Measurements from ENCODE around the gene CDK6.

DNA sequence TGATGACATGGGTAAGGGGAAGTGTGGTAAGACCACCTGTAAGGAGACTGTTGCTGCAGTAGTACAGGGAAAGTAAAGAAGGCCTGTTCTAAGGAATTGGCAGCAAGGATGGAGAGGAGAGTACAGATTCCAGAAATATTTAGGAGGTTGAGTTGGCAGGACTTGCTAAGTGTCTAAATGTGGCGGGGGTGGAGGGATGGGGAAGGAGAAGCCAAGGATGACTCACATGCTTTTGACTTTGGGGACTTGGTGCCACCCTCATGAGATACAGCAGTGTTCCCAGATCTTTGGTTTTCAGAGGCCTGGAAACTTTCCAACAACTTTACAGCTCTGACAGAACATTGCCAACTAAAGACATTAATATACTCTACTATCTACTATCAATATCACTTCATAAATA lies 45.4 kb downstream of the CDK6 start:
- TF ChIP-seq ELF4 (IDR thresholded peaks at IDR 0.05) (no peak), BHLHE40 (IDR thresholded peaks at IDR 0.05; ENCODE audit: borderline replicate concordance) (no peak), SP1 (IDR thresholded peaks at IDR 0.05) (no peak), TARDBP (IDR thresholded peaks at IDR 0.05) (no peak)
